Bronchial smooth muscle cell (primary cell): Measurements from ENCODE around the gene AGO1. TPM values are rescaled to one million over a fixed set of nuclear protein-coding genes. Genes with fewer than 3 reads are reported as not detected.

Source experiments
- total RNA-seq: library from RNA; depleted of rRNA; stranded (reverse); fragments of >200 nt; gene quantifications from 2 replicates; pipeline ENCODE4 v1.2.1, GENCODE V29; 2014

AGO1 gene
- 6.9 and 10.1 TPM in 2 replicates for total RNA-seq

GRCh38 chr1:35882945-35883634, at the start of gene AGO1:
Gene AGO1 (plus strand): TSS chr1:35883209. CDS start chr1:35883422, 213 bp downstream.

GRCh38 chr1:35930593-35931445, 47.8 kb downstream of the AGO1 start, which contains the start of gene AGO3:
Gene AGO3 (plus strand): TSS chr1:35931105. CDS start chr1:35931427, 322 bp downstream.

Other genes starting within 250 kb of the AGO1 start
- 10.3 and 10.6 TPM in 2 replicates for gene PSMB2, start 241.7 kb upstream of the AGO1 start, total RNA-seq
- gene C1orf216, start 164.3 kb upstream of the AGO1 start, total RNA-seq: 21.3 and 23.0 TPM in 2 replicates
- 1.7 and 1.8 TPM in 2 replicates for gene CLSPN, start 113.2 kb upstream of the AGO1 start, total RNA-seq
- gene AGO4, start 75.2 kb upstream of the AGO1 start, total RNA-seq: 13.2 and 20.3 TPM in 2 replicates
- gene AGO3, start 47.9 kb downstream of the AGO1 start, total RNA-seq: 8.4 and 11.3 TPM in 2 replicates
- under 0.01 and 0.09 TPM in 2 replicates for gene TEKT2, start 200.9 kb downstream of the AGO1 start, total RNA-seq
- gene ADPRS, start 205.7 kb downstream of the AGO1 start, total RNA-seq: 18.7 and 21.0 TPM in 2 replicates
- 3.0 and 8.0 TPM in 2 replicates for gene COL8A2, start 242.0 kb downstream of the AGO1 start, total RNA-seq